SK-N-DZ (cell line): Measurements from ENCODE around the gene TMPRSS5.

Source experiments
- small RNA-seq, 2 experiments: library from RNA; depleted of rRNA; stranded (forward); fragments of <200 nt; gene quantifications; one replicate each; pipeline ENCODE3, GENCODE V24; 2014

The TMPRSS5 gene

Small RNA genes within 50 kb of the gene (small RNA-seq; reads per million reads assigned to genes)
- gene RPS29P19, result 0 reads per million in 2 experiments
